NCI-H524 treated with DMSO at 0.1 percent for 48 hours (cell line): ENCODE data around the gene SLC9A9.

Experiments
- DNase-seq: peaks from one replicate; lab custom pipeline; 2025; lab: John Stamatoyannopoulos, UW

SLC9A9 gene

DNA sequence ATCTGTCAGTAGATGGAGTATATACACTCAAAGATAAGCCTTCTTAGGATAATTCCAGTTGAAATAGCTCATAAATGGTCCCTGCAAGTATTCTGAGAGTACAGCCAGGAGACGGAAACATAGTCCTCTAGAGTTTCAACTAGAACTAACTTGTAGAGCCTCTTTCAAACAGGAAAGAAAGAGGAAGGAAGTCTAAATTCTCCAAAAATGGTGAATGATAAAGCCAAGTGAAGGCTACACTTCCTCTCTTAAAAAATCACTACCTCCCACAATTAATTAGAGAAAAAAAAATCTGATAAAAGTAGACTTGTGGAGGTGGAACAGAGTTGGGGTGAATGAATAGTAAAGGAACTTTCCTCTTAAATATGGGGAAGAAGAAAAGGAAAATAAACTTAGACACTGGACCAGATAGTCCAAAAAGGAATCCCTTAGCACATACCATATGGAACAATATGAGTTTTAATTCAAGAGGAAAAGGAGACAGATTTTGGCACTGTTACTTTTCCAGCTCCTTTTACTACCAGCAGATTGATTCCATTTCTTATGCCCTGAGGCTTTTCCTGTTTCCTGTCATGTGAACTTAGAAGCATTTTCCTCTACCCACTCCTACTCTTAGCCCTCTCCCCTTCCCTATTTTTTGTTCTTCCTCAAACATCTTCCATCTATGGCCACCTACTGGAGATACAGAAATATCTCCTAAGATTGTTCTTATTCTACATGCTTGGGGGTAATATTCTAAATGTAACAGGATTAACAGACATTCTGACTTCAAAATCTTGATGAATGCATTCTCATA is 521.1 kb downstream of the SLC9A9 start:
- no peak for DNase-seq

DNA sequence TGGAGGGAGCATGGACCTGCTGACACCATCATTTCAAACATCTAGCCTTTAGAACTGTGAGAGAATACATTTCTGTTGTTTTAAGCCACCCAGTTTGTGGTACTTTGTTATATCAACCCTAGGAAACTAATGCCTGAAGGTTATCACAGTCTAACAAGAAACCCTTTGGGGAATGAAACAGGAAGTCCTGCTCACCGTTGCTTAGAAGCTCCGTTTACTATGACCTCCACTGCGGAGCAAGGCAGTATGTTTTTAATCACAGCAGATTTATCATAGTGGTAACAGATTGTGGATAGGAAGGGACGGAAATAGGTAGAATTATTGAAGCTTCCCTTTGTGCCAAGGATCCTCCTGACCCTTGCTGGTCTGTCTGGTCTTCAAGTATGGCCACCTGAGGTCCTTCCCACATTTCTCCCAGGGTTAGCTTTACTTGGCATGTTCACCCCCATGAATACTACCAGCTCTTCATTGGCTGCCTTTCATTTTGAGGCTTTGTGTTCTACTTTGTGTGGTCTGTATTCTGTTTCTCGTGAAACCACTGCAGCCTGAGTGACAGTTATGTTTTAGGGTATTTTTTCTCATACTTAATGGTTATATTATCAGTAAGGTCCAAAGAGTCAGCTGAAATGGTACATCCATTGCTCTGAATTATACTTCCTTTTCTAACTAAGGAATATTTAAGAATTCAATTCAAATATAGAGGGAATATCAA is 527.1 kb downstream of the SLC9A9 start:
- no peak for DNase-seq

DNA sequence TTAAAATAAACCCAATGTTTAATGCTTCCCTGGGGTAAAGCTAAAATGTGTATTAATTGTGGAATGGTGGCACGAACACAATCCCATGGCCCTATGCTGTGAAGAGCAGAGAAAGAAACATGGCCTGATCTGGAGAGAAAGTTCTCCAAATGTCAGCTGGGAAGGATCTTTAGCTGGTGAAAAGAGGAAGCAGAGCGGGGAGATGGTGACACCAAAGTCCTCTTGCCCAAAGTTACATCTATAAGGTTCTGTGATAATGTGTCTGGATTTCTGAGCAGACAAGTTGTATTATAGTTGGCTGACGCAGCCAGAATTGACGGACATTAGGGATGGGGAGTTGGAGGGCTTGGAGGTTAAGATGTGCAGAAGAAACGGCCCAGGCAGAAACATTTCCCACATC is 532.5 kb downstream of the SLC9A9 start:
- DNase-seq = no peak

DNA sequence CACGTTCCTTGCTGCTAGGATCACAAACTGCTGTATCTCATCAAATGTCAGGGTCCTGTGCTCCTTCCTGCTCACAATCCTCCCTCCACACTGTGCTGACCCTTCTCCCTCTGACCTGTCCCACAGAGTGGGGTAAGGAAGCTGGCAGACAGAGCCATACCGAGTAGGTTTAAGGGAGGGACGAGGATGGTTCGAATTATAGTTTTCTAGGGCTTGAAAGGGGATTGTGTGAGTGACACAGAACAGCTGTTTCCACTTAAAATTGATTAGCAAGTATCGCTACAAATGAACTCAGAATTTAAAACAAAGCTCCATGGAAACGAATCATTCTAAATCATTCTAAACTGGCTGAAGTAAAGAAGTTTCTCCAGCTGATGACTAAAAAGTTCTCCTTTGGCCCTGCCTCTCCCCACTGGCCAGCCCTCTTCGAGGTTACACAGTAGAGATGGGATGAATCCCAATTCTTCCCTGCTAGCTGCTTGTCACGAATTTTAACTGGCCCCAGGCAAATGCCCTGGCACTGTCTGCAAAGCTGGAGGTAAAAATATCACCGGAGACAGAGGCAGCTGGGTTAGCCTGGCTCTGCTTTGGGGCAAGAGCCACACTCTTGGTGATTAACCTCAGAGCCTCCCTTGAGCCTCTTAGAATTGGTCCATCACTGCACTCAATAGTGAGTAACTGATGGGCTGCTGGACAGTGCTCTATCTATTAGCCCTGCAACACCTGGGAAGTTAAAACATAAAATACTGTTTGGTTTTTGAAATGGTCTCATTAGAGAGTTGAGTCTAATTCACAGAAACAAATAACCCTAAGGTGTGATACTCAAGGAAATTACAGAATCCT is 533.8 kb downstream of the SLC9A9 start:
- no peak for DNase-seq

DNA sequence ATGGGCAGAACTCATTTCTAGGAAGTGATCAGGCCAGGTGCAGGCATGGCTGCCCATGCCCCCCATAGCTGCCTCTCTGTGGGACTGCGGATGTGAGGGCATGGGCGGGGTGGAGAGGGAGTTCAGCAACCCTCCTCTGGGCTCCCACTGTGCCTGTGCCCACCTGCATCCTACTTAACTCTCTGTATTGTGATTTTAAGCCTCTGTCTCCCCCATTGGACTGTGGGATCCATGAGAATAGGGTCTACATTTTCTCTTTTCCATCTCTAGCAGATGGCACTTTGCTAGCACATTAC is 534.4 kb downstream of the SLC9A9 start:
- no peak for DNase-seq

DNA sequence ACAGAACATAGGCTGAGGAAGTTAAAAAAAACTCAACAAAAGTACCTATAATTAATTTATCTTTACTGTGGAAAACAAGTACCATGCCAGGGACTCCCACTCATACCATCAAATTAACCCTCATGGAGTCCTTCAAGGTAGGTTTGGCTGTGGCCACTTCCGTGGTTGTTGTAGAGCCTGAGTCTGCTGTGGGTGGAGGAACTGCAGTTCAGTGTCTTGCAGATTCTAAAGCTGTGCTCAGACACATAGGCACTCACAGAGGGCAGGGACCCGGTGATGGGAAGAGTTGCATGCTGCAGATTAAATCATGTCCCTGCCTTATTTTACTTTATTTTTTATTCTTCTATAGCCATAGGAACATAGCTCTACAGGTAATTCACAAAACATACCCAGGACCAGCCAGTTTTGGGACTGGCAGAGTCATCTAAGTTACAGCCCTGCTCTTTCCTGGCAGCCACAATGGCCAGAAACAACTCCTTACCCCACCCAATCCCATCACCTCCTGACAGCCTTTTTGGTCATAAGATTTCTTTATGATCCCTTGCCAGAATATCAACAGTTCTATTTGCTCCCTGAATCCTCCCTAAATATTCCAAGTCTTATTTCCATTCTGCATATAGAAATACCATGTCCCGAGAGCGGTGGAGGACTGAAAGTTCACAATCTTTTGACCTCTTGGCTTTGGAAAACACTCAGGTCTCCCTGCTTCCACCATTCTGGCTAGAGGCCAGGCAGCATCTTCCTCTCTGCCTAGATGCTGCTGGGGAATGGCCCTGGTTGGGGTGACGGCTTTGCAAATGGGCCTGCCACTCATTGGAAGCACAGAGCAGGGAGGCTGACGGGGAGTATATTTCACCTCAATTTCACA is 535.0 kb downstream of the SLC9A9 start:
- DNase-seq = no peak

DNA sequence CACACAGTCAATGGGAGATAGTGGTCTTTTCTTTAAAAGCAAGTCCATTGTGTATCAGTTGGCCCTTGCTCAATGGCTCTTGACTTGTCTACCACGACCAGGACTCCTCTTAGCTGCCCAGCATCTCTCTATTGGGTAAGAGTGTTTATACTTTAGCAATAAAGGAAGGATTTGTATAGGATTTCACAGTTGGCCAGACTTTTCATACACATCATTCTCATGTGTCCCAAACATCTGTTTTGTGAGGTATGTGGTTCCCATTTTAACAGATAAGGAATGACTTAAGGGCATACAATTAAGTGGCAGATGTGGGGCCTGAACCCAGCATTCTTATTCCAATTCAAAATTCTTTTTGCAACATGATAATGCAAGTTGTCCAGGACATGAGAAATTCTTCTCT is 537.2 kb downstream of the SLC9A9 start:
- DNase-seq = no peak

DNA sequence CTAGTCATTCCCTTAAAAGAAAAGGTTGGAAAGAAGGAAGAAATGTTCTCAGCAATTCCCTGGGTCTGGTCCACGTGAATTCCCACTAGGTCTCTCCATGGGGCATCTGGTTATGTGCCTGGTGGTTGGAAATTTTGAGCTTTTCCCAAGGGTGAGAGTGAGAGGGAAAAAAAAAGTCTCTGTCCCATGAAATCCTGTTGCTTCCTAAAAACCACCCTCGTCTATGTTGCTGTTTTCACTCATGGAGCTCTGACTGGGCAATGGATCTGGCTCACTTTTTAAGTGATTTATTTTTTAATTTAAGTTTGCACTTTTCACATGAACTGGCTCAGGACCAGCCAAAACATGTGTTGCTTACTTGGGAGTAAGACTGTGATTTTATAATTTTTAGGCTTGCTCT is 538.6 kb downstream of the SLC9A9 start:
- no peak for DNase-seq

DNA sequence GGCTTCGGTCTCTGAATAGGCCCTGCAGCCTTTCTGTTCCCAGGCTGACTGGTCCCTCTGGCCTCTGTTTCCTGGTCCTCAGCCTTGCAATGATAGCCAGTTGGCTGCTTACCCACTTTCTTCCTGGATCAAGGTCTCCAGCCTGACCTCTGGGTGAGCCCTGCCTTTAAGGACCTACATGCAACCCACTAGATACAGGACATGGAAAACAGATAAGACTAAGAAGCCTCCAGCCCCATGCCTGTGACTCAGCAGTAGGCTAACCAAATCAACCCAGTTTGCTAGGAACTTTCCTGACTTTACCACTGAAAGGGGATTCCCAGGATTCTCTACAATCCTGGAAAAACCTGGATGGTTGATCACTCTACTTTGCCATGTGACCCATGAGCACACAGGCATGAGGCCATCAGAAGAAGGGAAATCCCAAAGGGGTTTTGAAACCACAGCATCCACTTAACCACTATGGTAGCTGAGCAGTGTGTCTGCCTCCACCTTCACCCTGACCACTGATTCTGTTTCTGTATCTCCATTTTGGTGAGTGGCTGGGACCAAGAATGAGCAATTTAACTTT is 540.6 kb downstream of the SLC9A9 start:
- DNase-seq = no peak

DNA sequence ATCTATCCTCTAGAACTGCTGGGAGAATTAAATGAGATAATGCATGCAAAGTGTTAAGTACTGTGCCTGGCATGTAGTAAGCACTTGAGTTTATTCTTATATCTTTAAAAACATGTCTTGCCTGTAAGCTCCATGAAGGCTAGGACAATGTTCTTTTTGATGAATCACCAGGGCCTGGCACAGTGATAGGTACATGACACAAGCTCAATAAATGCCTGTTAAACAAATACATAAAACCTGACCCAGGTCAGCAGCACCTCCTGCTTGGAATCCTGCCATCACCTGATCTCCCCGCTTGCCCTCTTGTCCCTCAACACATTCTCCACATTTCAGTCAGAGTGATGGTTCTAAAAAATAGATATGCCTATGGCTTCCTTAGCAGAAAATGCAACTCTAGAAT is 541.9 kb downstream of the SLC9A9 start:
- DNase-seq = no peak

DNA sequence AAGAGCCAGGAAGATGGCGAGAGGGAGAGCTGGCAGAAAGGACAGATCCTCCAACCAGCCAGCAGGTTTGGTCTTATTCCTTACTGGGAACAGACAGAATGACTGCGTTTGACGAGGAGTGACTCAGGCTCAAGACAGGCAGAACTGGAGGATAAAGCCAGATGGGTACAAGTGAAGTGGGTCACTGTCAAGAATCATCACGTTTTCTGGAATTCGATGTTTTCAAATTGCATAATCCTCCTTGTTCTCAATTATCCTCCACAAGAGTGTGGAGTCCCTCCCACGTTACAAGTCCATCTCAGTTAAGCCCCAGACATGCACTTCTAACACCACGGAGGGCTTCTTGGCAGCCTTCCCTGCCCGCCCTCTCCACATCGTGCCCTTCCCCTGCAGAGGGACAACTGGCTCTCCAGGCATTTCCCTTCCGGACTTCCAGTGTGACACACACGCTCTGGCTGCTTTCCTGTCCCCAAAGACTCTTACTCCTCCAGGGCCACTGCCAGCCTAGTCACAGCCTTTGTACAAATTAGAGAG is 545.6 kb downstream of the SLC9A9 start:
- DNase-seq = peak; percentile 98

DNA sequence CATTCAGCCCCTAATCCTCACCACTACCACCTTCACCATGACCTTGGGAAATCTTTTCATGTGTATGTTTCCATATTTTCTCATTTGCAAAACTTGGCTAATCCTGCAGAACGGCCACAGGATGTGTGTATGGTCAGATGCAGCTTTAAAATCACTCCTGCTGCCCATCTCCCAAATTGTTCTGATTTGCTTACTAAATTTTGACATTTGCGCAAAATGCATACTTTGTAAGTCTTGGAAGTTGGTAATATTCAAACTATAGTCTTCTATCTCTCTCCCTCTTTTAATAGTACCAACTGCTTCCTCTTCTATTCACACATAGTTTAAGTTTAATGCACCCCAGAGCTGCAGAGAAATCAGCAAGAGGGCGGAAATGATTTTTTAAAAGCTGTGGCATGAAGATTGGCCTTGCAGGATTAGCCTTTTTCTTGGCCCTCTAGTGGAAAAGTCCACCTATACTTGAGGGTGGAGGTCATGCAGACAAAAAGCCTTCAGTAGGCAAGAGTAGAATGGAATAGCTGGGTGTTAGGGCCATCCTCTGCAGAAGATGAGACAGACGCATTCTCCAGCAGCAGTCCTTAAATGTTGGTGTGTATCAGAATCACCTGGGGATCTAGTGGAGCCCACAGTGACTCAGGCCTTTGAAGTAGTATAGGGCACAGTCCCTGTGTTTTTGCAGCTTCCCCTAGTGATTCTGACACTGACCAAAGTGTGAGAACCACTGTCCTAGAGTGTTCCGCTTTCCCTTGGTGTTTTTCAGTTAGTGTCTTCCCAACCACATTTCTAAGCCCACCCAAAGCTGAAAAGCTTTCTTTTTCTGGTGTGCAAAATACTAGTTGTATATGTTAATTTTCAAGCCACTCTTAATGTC is 547.0 kb downstream of the SLC9A9 start:
- no peak for DNase-seq

DNA sequence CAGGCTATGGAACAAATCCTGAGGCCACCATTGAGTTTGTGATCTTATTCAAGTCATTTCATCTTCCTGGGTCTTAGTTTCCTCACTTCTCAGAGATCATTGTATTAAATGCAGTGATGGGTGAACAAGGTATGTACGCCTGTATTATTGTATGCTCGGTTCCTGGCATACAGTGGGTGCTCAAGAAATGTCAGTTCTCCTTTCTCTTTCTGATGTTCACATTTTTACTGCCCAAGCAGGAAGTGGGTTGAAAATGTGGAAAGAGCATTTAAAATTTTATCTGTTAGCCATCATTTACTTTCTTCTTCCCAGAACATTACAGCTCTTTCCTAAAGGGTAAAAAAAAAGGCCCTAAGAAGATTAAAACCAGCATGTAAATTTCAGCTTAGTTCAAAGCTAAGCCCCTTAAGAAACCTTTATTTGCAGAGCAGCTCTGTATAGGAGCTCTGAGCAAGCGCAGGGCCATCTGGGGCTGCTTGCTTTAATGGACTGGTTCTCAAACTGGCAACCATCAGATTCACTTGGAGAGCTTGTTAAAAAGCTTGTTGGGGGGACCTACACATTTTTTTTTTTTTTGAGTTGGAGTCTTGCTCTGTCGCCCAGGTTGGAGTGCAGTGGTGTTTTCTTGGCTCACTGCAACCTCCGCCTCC is 549.3 kb downstream of the SLC9A9 start:
- DNase-seq = peak; percentile 55

DNA sequence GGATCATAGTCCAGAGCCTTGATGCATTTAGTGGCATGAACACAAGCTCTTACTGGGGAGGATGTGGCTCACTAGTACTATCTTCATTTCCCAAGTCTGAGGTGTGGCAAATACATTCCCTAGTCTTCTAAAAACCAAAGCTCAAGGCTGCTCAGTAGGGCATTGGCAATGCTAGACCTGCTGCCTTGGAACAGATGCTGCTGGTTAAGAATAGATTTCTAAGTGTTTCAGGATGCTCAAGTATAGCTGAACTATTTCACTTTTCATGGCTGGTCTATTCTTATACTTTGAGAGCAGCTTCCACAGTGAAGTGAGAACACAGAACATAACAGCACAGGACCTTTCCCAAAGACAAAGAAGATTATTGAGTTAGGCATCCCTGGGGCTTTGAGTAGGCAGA is 549.9 kb downstream of the SLC9A9 start:
- no peak for DNase-seq

DNA sequence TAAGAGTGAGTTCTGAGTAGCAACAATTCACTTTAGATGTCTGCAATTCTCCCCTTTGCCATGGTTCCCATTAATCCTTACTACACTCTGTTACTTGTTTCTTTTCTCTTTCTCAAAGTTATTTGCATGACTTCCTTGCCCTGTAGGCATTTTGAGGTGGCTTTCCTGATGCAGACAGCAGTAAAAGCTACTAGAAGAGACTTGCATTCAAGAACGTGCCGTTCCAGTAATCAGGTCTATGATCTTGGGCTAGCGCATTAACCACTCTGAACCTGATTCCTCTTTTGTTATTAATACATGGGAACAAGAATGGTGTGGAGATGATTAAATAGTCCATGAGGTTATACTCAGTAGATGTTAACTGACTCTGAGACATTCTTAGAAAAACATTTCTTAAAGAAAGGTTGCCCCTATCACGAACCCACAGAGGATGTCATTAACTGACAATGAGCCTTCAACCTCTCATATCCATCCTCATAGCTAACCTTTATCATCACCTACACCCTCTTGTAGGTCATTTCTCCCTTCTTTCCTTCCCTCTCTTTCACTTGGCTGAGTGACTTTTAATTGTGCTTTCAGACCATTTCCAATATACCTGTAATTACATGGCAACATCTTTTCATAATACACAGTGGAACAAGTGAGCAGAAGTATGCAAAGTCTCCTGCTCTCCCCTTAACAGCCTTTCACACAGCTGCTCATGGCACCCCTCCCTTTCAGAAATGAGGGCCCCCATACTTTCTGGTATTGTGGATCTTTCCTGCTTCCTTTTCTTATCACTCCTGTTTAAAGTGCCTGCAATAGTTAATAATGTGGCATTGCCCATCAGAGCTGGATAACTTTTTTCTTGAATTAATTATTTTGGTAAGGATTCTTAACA is 552.8 kb downstream of the SLC9A9 start:
- no peak for DNase-seq

DNA sequence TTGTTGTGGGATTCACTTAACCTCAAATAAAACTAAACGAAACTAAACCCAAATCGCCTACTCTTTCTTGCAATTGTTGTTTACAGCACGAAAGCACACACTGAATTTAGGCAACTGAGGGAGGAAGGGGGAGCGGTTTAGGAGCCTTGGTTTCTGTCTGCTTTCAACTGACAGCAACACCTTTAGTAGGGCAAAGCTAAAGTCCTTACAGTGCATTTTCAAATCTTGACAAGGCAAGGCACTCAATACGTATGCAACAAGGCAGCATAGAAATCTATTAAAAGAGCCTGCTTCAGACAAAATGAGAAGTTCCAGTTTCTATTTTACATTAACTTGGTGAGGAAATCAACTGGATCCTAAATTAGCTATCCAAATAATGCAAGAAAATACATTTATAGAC is 554.1 kb downstream of the SLC9A9 start:
- no peak for DNase-seq

DNA sequence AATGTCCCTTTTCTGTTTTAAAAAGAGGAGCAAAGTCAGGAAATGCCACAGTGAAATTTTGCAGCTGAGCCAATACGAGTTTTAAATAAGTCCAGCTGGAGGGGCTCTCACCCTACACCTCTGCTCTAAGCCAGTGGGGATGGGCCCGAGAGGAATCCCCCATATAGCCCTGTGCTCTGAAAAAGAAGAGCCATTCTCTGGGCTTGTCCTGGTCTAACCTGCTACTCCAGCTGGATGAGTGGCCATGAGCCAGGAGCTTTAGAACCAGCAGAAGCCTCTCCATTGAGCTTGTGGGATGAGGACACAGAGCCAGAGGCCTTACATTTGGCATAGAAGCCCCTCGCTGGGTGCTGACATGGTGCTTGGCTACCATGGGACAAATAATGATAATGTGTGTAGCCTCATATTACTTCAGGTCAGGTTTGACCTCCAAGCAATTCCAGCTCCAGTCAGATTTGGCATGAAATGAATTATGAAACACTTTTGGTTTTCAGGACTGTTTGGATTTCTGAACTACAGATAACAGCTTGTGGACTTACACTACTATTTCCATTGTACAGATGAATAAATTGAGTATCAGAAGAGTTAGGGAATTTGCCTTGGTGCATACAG is 556.3 kb downstream of the SLC9A9 start:
- no peak for DNase-seq

DNA sequence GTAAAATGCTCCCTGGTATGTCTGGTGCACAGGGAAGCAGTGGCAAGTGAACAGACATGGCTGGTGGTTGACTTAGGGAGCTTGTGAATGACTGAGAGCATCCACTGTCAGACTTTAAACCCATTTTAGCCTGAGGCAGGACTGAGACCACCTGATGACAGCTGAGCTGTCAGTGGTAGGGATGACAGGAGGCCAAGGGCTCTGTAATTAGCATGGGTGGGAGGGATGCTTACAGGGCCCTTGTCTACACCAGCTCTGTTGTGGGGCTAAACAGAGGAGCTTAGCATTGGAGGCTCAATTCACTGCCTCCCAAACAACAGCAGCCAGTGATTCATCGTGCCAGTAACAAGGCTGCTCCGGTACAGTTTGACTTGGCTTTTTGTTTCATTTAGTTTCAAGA is 559.3 kb downstream of the SLC9A9 start:
- DNase-seq = no peak
